HG02981 (cell line): ENCODE data around the gene RPS19.
"Not testable (repeated sequence)": the region's sequence is repeated elsewhere in the genome, so short reads cannot be mapped to it uniquely, and the experiment has no call there.

Source experiments
- ATAC-seq: cut with Tn5 transposase; IDR thresholded peaks from one replicate; pipeline ENCODE4 v1.9.1; 2021; ENCODE audit warnings: mild to moderate bottlenecking, moderate library complexity; ENCODE audit not compliant: unreplicated experiment

The RPS19 gene

DNA sequence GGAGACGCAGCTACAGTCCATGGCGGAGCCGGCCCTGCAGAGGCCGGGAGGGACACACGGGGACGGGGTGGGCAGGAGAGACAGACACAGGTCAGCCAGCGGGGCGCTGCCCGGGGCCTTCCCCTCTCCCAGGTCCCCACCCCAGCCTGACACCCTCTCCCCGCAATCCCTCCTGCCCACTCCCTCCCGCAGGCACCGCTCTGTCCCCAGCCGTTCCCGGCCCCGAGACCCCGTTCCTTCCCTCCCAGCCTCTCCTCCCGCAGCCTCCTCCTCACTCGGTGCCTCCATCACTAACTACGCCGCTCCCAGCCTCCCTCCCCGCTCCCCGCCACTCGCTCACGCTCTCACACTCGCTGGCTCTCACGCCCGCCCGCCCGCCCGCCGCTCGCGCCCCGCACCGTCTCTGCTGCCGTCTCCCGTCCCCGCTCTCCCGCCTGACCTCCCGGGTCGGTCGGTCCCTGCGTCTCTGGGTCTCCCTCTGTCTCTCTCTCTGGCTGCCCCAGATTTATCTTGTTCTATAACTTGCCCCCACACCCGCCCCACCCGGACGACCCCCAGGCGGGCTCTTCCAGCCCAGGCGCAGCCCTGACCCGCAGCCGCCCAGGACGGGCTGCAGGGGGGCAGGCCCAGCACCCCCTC is 53.0 kb downstream of the RPS19 start:
- no peak for ATAC-seq

DNA sequence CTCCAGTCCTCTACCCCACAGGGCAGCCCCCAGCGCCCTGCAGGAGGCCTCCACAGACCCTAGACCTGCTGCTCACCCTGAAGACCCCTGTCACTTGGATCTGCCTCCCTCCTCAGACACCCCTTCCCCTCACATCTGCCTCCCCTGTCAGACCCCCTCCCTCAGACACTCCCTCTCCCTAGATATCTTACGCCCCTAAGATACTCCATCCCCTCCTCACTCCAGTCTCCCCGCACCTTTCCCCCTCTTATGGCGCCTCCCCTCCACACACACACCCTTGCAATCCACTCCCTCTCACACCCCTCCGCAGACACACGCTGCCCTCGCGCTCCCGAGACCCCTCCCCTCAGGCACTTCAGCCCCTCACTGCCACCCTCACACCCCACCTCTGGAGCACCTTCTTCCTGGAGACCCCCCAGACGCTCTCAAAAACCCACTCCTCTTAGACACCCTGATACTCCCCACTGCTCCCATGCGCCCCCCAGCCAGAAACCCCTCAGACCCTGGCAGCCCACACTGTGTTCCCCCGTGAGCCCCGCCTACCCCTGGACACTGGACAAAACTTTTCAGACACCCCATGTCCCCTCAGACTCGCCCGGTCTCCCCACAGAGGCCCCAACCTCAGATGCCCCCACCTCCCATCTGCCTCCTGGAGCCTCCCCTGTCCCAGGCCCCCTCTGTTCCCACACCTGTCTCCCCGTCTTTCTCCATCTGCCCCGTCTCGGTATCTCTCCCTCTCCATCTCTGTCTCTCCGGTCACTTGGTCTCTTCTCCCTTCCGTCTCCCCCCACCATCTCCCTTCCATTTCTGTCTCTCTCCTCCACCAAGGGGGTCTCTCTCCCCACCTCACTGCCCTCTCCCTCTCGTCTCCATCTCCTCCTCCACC is 53.7 kb downstream of the RPS19 start:
- ATAC-seq: no peak

DNA sequence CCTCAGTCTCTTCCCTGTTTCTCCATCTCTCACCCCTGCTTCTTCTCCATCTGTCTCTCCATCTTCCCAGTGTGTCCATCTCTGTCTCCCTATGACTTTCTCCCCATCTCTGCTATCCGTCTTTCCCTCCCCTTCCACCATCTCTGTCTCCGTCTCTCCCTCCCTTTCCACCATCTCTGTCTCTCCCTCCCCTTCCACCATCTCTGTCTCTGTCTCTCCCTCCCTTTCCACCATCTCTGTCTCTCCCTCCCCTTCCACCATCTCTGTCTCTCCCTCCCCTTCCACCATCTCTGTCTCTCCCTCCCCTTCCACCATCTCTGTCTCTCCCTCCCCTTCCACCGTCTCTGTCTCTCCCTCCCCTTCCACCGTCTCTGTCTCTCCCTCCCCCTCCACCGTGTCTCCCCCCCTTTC is 54.4 kb downstream of the RPS19 start:
- ATAC-seq: not testable (repeated sequence)

DNA sequence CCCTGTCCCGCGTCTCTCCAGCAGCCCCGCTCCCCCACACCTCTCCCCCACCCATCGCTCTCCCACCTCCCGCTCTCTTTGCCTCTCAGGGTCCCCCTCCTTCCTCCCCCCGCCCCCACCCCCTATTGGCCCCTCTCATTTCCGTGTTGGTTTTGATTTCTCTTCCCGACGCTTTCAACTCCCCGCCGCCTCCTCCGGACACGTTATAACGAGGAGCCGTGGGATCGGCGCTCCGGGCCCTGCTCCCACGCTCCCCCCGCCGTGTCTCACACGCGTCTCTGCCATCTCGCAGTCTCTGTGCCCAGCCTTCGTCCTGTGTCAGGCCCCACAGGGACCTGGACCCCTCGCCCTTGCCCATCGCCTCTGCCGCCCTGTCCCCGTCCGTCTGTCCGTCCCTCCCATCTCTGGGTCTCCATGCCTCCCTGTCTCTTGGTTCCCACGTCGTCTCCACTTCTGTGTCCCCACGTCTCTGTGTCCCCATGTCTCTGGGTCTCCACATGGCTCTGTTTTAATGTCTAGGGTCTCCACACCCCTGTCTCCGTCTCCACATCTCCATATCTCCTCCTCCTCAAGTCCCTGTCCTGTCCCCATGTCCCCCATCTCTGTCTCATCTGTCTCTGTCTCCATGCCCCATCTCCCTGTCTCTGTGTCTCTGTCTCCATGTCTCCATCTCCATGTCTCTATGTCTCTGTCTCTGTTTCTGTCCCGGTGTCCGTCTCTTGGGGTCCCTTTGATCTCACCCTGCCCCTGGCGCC is 55.1 kb downstream of the RPS19 start:
- no peak for ATAC-seq

DNA sequence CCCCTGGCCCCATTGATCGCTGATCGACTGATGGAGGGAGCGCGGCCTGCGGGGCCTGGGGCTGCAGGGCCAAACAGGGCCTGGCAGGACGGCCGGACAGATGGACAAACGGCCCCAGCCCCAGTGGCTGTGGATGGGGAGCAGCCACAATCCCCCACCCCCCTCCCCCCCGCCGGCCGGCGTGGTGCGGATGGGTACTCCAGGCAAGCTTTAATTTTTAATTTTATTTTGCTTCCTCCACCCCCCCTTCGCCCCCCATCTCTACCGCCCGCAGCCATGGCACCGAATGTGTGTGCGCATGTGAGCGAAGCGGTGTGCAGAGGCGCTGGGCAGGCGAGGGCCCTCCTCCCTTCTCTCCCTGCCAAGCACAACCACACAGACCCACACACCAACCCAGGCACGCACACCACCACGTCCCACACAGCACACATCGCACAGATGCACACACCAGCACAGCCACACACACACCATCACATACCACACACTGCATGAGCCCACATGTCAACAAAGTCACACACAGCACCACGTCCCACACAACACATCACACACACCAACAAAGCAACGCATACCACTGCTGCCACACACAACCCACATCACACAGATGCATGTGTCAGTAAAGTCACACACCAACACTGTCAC is 55.8 kb downstream of the RPS19 start:
- no peak for ATAC-seq

DNA sequence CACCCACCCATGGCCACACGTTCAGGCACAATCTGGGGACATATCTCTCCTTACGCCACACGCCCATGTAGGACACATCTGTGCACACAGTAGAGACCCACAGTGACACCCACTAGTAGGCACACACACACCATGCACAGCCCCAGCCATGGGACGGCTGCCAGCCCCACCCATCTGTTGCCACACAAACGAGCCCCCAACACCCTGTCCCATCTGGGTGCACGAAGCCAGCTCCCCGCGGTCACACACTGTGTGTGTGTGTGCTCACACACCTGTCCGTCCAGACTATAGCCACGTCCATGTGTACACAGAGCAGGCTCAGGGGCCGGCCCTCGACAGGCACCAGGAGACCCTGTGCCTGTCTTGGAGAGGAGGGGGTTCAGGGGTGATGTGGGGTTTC is 57.6 kb downstream of the RPS19 start:
- no peak for ATAC-seq

DNA sequence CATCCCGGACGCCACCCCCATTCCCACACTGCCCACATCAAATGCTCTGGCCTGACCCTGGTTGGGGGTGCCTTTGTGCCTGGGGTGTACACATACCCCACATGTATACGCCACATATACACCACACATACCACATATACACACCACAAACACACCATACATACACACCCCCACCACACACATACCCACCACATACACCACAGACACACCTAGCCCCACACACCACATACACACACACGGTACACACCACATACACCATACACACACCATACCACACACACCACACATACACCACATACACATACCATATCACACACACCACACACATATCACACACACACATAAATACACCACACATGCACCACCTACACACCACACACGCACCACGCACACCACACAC is 58.0 kb downstream of the RPS19 start:
- no peak for ATAC-seq

DNA sequence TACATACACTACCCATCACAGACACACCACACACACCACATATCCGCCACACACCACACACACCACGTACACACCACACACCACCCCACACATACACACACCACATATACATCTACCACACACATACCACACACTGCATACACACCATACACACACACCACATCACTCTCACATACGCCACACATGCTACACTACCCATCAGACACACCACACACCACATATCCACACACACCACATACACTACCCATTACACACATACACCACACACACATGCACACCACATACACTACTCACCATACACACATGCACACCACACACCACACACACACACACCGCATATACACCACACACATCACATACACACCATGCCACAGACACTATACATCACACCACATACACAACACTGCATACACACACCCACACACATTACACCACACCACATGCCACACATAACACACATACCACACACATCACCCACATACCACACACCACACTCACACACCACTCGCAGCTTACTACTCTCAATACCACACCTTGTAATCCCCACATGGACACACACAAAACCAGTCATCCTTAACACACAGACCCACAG is 58.7 kb downstream of the RPS19 start:
- no peak for ATAC-seq

DNA sequence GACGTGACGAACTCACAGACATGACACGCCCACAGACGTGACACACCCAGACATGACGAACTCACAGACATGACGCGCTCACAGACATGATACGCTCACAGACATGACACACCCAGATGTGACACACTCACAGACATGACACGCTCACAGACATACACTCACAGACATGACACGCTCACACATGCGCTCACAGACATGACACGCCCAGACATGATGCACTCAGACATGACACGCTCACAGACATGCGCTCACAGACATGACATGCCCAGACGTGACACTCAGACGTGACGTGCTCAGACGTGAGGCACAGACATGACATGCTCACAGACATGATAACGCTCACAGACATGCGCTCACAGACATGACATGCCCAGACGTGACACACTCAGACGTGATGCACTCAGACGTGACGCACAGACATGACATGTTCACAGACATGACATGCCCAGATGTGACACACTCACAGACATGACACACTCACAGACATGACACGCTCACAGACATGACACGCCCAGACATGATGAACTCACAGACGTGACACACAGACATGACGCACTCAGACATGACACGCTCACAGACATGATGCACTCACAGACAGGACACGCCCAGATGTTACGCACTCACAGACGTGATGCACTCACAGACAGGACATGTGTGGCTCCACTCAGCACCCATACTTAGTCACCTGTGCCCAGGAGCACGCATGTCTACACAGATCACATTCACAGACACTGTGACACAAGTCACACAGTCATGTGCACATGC is 60.1 kb downstream of the RPS19 start:
- no peak for ATAC-seq

DNA sequence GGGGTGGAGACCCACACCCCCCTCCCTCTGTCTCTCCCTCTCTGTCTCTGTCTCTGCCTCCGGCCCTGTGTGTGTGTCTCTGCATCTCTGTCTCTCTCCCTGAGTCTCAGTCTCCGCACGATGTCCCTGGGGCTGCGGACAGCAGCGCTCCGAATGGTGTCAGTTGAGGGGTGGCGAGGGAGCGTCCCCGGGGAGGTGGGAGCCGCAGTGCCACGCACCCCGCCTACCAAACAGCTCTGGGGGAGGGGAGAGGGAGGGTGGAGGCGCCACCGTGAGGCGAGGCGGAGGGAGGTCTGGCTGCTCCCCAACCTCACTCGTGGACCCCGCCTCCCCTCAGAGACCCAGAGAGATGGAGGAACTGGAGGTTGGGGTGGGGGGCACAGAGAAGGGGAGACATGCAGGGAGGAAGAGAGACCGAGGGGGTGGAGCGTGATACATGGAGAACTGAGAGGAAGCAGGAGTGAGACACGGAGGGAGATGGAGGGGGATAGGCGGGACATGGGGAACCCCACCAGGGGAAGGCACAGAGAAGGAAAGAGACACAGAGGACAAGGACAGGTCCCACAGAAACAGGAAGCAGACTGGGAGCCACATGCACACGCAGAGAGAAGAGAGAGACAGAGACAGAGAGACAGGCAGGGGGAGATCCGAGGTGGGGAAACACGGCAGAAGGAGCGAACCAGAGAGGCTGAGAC is 61.0 kb downstream of the RPS19 start:
- ATAC-seq: no peak

DNA sequence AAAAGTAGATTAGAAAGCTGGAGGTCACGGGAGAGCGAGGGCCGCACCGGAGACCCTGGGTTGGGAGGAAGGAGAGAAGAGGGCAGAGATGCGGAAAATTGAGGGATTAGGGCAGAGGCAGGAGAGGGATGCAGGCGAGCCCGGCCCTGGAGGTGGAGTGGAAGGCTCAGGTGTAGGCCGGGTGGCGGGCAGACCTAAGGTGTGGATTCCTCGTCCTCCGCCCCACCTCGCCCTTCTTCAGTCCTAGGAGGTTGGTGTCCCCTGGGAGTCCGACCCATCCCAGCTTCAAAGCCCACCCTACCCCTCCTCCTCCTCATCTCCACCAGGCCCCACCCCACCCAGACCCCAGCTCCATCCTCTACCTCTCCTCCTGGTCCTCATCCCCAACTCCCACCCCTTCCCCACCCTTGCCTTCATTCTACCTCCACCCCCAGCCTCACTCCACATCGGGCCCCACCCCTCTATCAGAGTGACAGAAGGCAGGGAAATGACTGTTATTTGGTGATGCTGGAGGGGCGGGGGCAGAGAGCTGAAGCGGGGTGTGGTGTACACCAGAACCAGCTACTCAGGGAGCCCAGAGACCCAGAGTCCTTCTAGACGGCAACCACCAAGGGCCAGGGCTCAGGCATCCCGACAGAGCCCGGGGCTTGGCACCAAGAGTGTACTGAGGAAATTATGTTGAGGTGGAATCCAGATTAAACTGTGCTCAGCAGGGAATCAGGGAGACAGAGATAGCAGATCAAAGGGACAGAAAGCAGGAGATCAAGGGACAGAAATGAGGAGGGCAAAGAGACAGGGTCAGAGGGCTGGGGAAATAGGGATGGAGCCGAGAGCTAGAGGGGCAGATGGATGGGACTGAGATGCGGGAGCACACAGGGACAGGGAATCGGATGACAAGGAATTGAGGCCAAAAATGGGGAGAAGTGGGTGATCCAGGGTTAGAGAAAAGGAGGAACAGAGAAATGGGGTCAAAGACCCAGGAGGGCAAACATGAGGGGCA is 61.8 kb downstream of the RPS19 start:
- no peak for ATAC-seq
